Liver (tissue), 3 donors: ENCODE data around the gene PCDHGC5.

Experiments used
- ATF3 ChIP-seq: IDR thresholded peaks from 2 replicates; pipeline ENCODE4 v1.6.1; 2016; ENCODE audit warnings: antibody characterized with exemption
- CTCF ChIP-seq: fragments of 150-350 bp; IDR thresholded peaks from 2 replicates; pipeline ENCODE4 v1.5.1; 2017; ENCODE audit warnings: improper control_type of control experiment, low read depth, low read length; ENCODE audit not compliant: missing input control
- EGR1 ChIP-seq, 2 donors: IDR thresholded peaks; 2 replicates each; pipeline ENCODE4 v1.6.1; 2016 to 2018; ENCODE audit warnings: antibody characterized with exemption in 2 of 2, low read depth in 2 of 2
- FOXA1 ChIP-seq: IDR thresholded peaks from 2 replicates; pipeline ENCODE4 v1.6.1; 2016; ENCODE audit warnings: antibody characterized with exemption
- GABPA ChIP-seq, 2 donors: IDR thresholded peaks in 1 of 2; conservative IDR thresholded peaks in 1 of 2; 2 replicates each; pipeline ENCODE4 v1.6.1; 2016; ENCODE audit warnings: antibody characterized with exemption in 2 of 2, mild to moderate bottlenecking in 1 of 2, moderate library complexity in 1 of 2
- HNF4G ChIP-seq: IDR thresholded peaks from 2 replicates; pipeline ENCODE4 v1.6.1; 2016; ENCODE audit warnings: antibody characterized with exemption
- MAX ChIP-seq: IDR thresholded peaks from 2 replicates; pipeline ENCODE4 v1.6.1; 2016; ENCODE audit warnings: antibody characterized with exemption
- NR2F2 ChIP-seq: IDR thresholded peaks from 2 replicates; pipeline ENCODE4 v1.6.1; 2016; ENCODE audit warnings: antibody characterized with exemption
- RAD21 ChIP-seq, 2 donors: IDR thresholded peaks; 2 replicates each; pipeline ENCODE4 v1.6.1; 2016; ENCODE audit warnings: antibody characterized with exemption in 2 of 2, mild to moderate bottlenecking in 2 of 2
- REST ChIP-seq: IDR thresholded peaks from 2 replicates; pipeline ENCODE4 v1.6.1; 2016; ENCODE audit warnings: antibody characterized with exemption, mild to moderate bottlenecking
- SP1 ChIP-seq: IDR thresholded peaks from 2 replicates; pipeline ENCODE4 v1.6.1; 2018; ENCODE audit warnings: antibody characterized with exemption, mild to moderate bottlenecking
- TAF1 ChIP-seq: conservative IDR thresholded peaks from 2 replicates; pipeline ENCODE4 v1.6.1; 2016; ENCODE audit warnings: antibody characterized with exemption, mild to moderate bottlenecking
- YY1 ChIP-seq: IDR thresholded peaks from 2 replicates; pipeline ENCODE4 v1.6.1; 2016; ENCODE audit warnings: antibody characterized with exemption, mild to moderate bottlenecking
- ZBTB33 ChIP-seq: IDR thresholded peaks from 2 replicates; pipeline ENCODE4 v1.6.1; 2016; ENCODE audit warnings: antibody characterized with exemption
- donor health status: healthy.
- donor health status: healthy.

- TF ChIP-seq FOXA1 (no peak), EGR1 (IDR thresholded peaks at IDR 0.05; ENCODE audit: low read depth in 2 of 2) (no peak), CTCF (no peak), HNF4G (no peak), TAF1 (no peak), YY1 (no peak), RAD21 (IDR thresholded peaks at IDR 0.05) (no peak), ZBTB33 (no peak), MAX (no peak), ATF3 (no peak), NR2F2 (no peak), SP1 (no peak), REST (no peak), GABPA (IDR thresholded peaks at IDR 0.05 in 1 of 2, conservative IDR thresholded peaks at IDR 0.05 in 1 of 2) (no peak)
Measured at GRCh38 chr5:141504216-141504615, 15.3 kb downstream of the PCDHGC5 start.
